ENCODE results near the gene TMEM74B. TPM values are rescaled to one million over a fixed set of nuclear protein-coding genes. Genes with fewer than 3 reads are reported as not detected.

Gene TMEM74B
- total and polyA plus RNA-seq, 2 donors (not counting 1 experiment from before 2014, with no cell fraction given): 0.42 to 1.4 TPM

GRCh38 chr20:1204576-1204975, 19.8 kb upstream of the TMEM74B start:
- H3K27me3 ChIP-seq (replicated peaks in 1 of 4; ENCODE audit: control extremely low read depth in 1 of 4, control insufficient read depth in 3 of 4, insufficient read depth in 4 of 4, low read length in 3 of 4): peaks cover 0 to 9% (median 1%) of the 10 kb centered on the region in 4 experiments
- no peak overlapping the region for H3K9ac ChIP-seq (ENCODE audit: low read length)
- ATAC-seq (ENCODE audit: low read depth): no peak
- intact Hi-C loops (cut with micrococcal nuclease): no loop called here
- no peak overlapping the region for H3K4me3 Mint-ChIP-seq
- H3K9me3 ChIP-seq (ENCODE audit: control extremely low read depth in 1 of 3, control insufficient read depth in 2 of 3, insufficient read depth in 1 of 3, low read length in 2 of 3): no peaks in the 10 kb centered on the region
- H3K9me3 Mint-ChIP-seq (ENCODE audit: insufficient read depth): no peaks in the 10 kb centered on the region
- TF ChIP-seq EZH2 (IDR thresholded peaks at IDR 0.05; ENCODE audit: borderline replicate concordance, insufficient read depth, low read depth, low read length, poor library complexity, severe bottlenecking): no peak
- TF ChIP-seq CTCF (IDR thresholded peaks at IDR 0.05): no peak
- H3K27ac ChIP-seq (ENCODE audit: low read length in 2 of 2): no peak overlapping the region
- H3K27me3 Mint-ChIP-seq: peaks cover 18% of the 10 kb centered on the region
- POLR2A ChIA-PET: no interaction called here
- H3K4me2 ChIP-seq (replicated peaks; ENCODE audit: low read depth, low read length, poor library complexity, severe bottlenecking): no peak overlapping the region
- no peak overlapping the region for H3K4me3 ChIP-seq (ENCODE audit: control extremely low read depth in 1 of 5, extremely low read depth in 1 of 5, insufficient read depth in 1 of 5, low read depth in 2 of 5, low read length in 4 of 5)
- no peak overlapping the region for H2AFZ ChIP-seq (ENCODE audit: insufficient read depth, low read depth, low read length, poor library complexity, severe bottlenecking)
- no peak overlapping the region for H3K27ac Mint-ChIP-seq
- DNase-seq: no peak
- H3K4me1 ChIP-seq (ENCODE audit: control insufficient read depth in 2 of 2, insufficient read depth in 2 of 2, low read length in 2 of 2): no peaks in the 10 kb centered on the region
- CTCF ChIA-PET: no interaction called here
- no peaks in the 10 kb centered on the region for H4K20me1 ChIP-seq (ENCODE audit: control insufficient read depth, insufficient read depth, low read length, poor library complexity, severe bottlenecking)
- no peaks in the 10 kb centered on the region for H3K4me1 Mint-ChIP-seq
- H3K36me3 ChIP-seq (replicated peaks in 1 of 2; ENCODE audit: control extremely low read depth in 1 of 2, control insufficient read depth in 1 of 2, extremely low read depth in 1 of 2, insufficient read depth in 2 of 2, low read length in 1 of 2): no peaks in the 10 kb centered on the region
- 100% methylated on average over 1 of the region's 2 CpGs for WGBS (ENCODE audit: insufficient coverage)
- H3K79me2 ChIP-seq (ENCODE audit: control insufficient read depth, insufficient read depth, low read length): no peaks in the 10 kb centered on the region

- ATAC-seq (ENCODE audit: low read depth) (no peak), DNase-seq (no peak)
- H3K27ac ChIP-seq (ENCODE audit: low read length in 2 of 2): no peak overlapping the region
- H3K4me1 Mint-ChIP-seq: no peaks in the 10 kb centered on the region
- H3K36me3 ChIP-seq (replicated peaks in 1 of 2; ENCODE audit: control extremely low read depth in 1 of 2, control insufficient read depth in 1 of 2, extremely low read depth in 1 of 2, insufficient read depth in 2 of 2, low read length in 1 of 2): no peaks in the 10 kb centered on the region
- no peak overlapping the region for H3K4me3 Mint-ChIP-seq
- H3K27me3 Mint-ChIP-seq: peaks cover 15% of the 10 kb centered on the region
- no peaks in the 10 kb centered on the region for H3K4me1 ChIP-seq (ENCODE audit: control insufficient read depth in 2 of 2, insufficient read depth in 2 of 2, low read length in 2 of 2)
- H3K9ac ChIP-seq (ENCODE audit: low read length): no peak overlapping the region
- H3K4me2 ChIP-seq (replicated peaks; ENCODE audit: low read depth, low read length, poor library complexity, severe bottlenecking): no peak overlapping the region
- no peaks in the 10 kb centered on the region for H3K9me3 Mint-ChIP-seq (ENCODE audit: insufficient read depth)
- no peak for TF ChIP-seq CTCF (IDR thresholded peaks at IDR 0.05)
- TF ChIP-seq EZH2 (IDR thresholded peaks at IDR 0.05; ENCODE audit: borderline replicate concordance, insufficient read depth, low read depth, low read length, poor library complexity, severe bottlenecking): no peak
- CTCF ChIA-PET: no interaction called here
- intact Hi-C loops (cut with micrococcal nuclease): no loop called here
- H3K79me2 ChIP-seq (ENCODE audit: control insufficient read depth, insufficient read depth, low read length): no peaks in the 10 kb centered on the region
- H3K27ac Mint-ChIP-seq: no peak overlapping the region
- H4K20me1 ChIP-seq (ENCODE audit: control insufficient read depth, insufficient read depth, low read length, poor library complexity, severe bottlenecking): no peaks in the 10 kb centered on the region
- H3K27me3 ChIP-seq (replicated peaks in 1 of 4; ENCODE audit: control extremely low read depth in 1 of 4, control insufficient read depth in 3 of 4, insufficient read depth in 4 of 4, low read length in 3 of 4): peaks cover 0 to 11% (median 0%) of the 10 kb centered on the region in 4 experiments
- 69% methylated on average over 2 of the region's 5 CpGs for WGBS (ENCODE audit: insufficient coverage)
- H2AFZ ChIP-seq (ENCODE audit: insufficient read depth, low read depth, low read length, poor library complexity, severe bottlenecking): no peak overlapping the region
- no peaks in the 10 kb centered on the region for H3K9me3 ChIP-seq (ENCODE audit: control extremely low read depth in 1 of 3, control insufficient read depth in 2 of 3, insufficient read depth in 1 of 3, low read length in 2 of 3)
- POLR2A ChIA-PET: no interaction called here
- no peak overlapping the region for H3K4me3 ChIP-seq (ENCODE audit: control extremely low read depth in 1 of 5, extremely low read depth in 1 of 5, insufficient read depth in 1 of 5, low read depth in 2 of 5, low read length in 4 of 5)
These were observed 19.3 kb upstream of the TMEM74B start for GRCh38 chr20:1204113-1204512.
